ENCODE data around the gene FAM120C. TPM values are rescaled to one million over a fixed set of nuclear protein-coding genes. Genes with fewer than 3 reads are reported as not detected.

The FAM120C gene
- total RNA-seq, 1 experiment from 2014 or later: 6.1 TPM

DNA sequence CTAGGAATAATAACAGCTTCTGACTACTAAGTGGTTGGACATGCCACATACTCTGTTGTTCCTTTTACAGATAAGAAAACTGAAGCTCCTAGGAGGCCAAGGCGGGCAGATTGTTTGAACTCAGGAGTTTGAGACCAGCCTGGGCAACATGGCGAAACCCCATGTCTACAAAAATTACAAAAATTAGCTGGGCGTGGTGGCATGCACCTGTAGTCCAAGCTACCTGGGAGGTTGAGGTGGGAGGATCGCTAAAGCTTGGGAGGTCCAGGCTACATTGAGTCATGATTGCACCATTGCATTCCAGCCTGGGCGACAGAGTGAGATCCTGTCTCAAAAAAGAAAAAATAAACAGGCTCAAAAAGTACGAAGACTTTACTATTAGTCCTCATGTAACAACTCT lies 108.2 kb downstream of the FAM120C start:
- ChIA-PET CTCF (no interaction called here), RAD21 (ENCODE audit: low non-redundant PET in 1 of 2, low total read pairs in 2 of 2, uncharacterized antibody in 2 of 2, unreplicated experiment in 2 of 2) (no interaction called here), POLR2A (no interaction called here)
- Histone ChIP-seq H3K79me2 (ENCODE audit: insufficient read depth, low read length) (no peaks in the 10 kb centered on the region), H3K27me3 (ENCODE audit: insufficient read depth, low read length) (no peaks in the 10 kb centered on the region), H3K4me1 (ENCODE audit: control insufficient read depth in 1 of 2, insufficient read depth in 2 of 2, low read length in 2 of 2) (peaks cover 0 to 10% of the 10 kb centered on the region in 2 experiments; a peak in 1 of 4 replicates), H2AFZ (ENCODE audit: low read depth, low read length, poor library complexity, severe bottlenecking) (no peak overlapping the region), H3K9ac (ENCODE audit: low read length) (no peak overlapping the region), H3K27ac (ENCODE audit: low read depth, low read length) (no peak overlapping the region), H3K4me3 (replicated peaks in 1 of 2; ENCODE audit: low read depth in 1 of 2, low read length in 2 of 2) (no peak overlapping the region), H3K9me3 (ENCODE audit: control insufficient read depth in 1 of 2, insufficient read depth in 1 of 2, low read depth in 1 of 2, low read length in 2 of 2) (no peaks in the 10 kb centered on the region), H3K36me3 (ENCODE audit: control insufficient read depth in 1 of 2, insufficient read depth in 2 of 2, low read length in 2 of 2) (no peaks in the 10 kb centered on the region), H3K9me2 (ENCODE audit: insufficient read depth) (no peaks in the 10 kb centered on the region), H4K20me1 (ENCODE audit: insufficient read depth) (no peaks in the 10 kb centered on the region), H3K4me2 (ENCODE audit: low read length) (no peak overlapping the region)
- no TSS peak for BruUV-seq (replicated peaks)
- DNase-seq (ENCODE audit: low read depth, low spot score): no peak
- intact Hi-C loops (cut with micrococcal nuclease): no loop called here
- no peak for TF ChIP-seq SP1 (IDR thresholded peaks at IDR 0.05; ENCODE audit: low read depth)
- TF ChIP-seq POLR2AphosphoS5 (IDR thresholded peaks at IDR 0.05; ENCODE audit: low read depth, low read length): no peak
- TF ChIP-seq, protein P1, sequence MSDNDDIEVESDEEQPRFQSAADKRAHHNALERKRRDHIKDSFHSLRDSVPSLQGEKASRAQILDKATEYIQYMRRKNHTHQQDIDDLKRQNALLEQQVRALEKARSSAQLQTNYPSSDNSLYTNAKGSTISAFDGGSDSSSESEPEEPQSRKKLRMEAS (IDR thresholded peaks at IDR 0.05): no peak
- no peak for TF ChIP-seq YY1 (IDR thresholded peaks at IDR 0.05; ENCODE audit: extremely low read depth, insufficient replicate concordance, low read depth, low read length)
- TF ChIP-seq ZNF274 (IDR thresholded peaks at IDR 0.05; ENCODE audit: low read depth, low read length): no peak
- TF ChIP-seq, protein P2, sequence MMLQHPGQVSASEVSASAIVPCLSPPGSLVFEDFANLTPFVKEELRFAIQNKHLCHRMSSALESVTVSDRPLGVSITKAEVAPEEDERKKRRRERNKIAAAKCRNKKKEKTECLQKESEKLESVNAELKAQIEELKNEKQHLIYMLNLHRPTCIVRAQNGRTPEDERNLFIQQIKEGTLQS (IDR thresholded peaks at IDR 0.05): no peak
- TF ChIP-seq ELF1 (IDR thresholded peaks at IDR 0.05; ENCODE audit: borderline replicate concordance, low read depth): no peak
- TF ChIP-seq RAD21 (IDR thresholded peaks at IDR 0.05; ENCODE audit: low read depth): no peak
- no peak for TF ChIP-seq ZFX (IDR thresholded peaks at IDR 0.05)
- ATAC-seq: no peak

DNA sequence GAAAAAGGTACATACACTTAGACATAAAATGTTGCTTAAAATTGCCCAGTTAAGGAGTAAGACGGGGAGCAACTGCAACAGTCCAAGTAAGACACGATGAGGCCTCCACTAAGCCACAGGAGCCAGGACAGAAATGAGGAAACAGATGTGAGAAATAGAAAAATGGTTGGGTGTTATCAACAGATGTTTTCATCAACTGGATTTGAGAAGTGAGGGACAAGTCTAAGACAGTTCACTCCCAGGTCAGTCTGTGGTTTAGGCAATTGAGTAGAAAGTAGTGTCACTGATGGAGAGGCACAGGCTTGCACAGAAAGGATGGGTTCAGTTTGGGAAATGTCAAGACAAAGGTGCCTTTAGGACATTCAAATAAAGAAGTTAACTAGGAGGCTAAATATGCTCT lies 115.3 kb downstream of the FAM120C start:
- H3K9me2 ChIP-seq (ENCODE audit: insufficient read depth): no peaks in the 10 kb centered on the region
- ChIA-PET POLR2A (no interaction called here), RAD21 (ENCODE audit: low non-redundant PET in 1 of 2, low total read pairs in 2 of 2, uncharacterized antibody in 2 of 2, unreplicated experiment in 2 of 2) (no interaction called here), CTCF (no interaction called here)
- no peak overlapping the region for H2AFZ ChIP-seq (ENCODE audit: low read depth, low read length, poor library complexity, severe bottlenecking)
- no TSS peak for BruUV-seq (replicated peaks)
- H3K79me2 ChIP-seq (ENCODE audit: insufficient read depth, low read length): no peaks in the 10 kb centered on the region
- ATAC-seq (no peak), DNase-seq (ENCODE audit: low read depth, low spot score) (no peak)
- no peaks in the 10 kb centered on the region for H4K20me1 ChIP-seq (ENCODE audit: insufficient read depth)
- no peaks in the 10 kb centered on the region for H3K9me3 ChIP-seq (ENCODE audit: control insufficient read depth in 1 of 2, insufficient read depth in 1 of 2, low read depth in 1 of 2, low read length in 2 of 2)
- H3K9ac ChIP-seq (ENCODE audit: low read length): no peak overlapping the region
- no peaks in the 10 kb centered on the region for H3K4me1 ChIP-seq (ENCODE audit: control insufficient read depth in 1 of 2, insufficient read depth in 2 of 2, low read length in 2 of 2)
- no peak overlapping the region for H3K4me2 ChIP-seq (ENCODE audit: low read length)
- intact Hi-C loops (cut with micrococcal nuclease): no loop called here
- H3K27ac ChIP-seq (ENCODE audit: low read depth, low read length): no peak overlapping the region
- H3K4me3 ChIP-seq (replicated peaks in 1 of 2; ENCODE audit: low read depth in 1 of 2, low read length in 2 of 2): no peak overlapping the region
- H3K27me3 ChIP-seq (ENCODE audit: insufficient read depth, low read length): no peaks in the 10 kb centered on the region
- no peaks in the 10 kb centered on the region for H3K36me3 ChIP-seq (ENCODE audit: control insufficient read depth in 1 of 2, insufficient read depth in 2 of 2, low read length in 2 of 2)
- TF ChIP-seq FOSL1 (IDR thresholded peaks at IDR 0.05; ENCODE audit: low read depth) (no peak), POLR2AphosphoS5 (IDR thresholded peaks at IDR 0.05; ENCODE audit: low read depth, low read length) (no peak), YY1 (IDR thresholded peaks at IDR 0.05; ENCODE audit: extremely low read depth, insufficient replicate concordance, low read depth, low read length) (no peak), EZH2 (IDR thresholded peaks at IDR 0.05) (no peak), JUND (IDR thresholded peaks at IDR 0.05) (no peak), ZNF274 (IDR thresholded peaks at IDR 0.05; ENCODE audit: low read depth, low read length) (no peak), SRF (IDR thresholded peaks at IDR 0.05; ENCODE audit: low read depth) (no peak), POLR2A (IDR thresholded peaks at IDR 0.05; ENCODE audit: borderline replicate concordance, extremely low read depth, insufficient read depth, insufficient read length) (no peak)
- TF ChIP-seq, protein P1 (IDR thresholded peaks at IDR 0.05): no peak
- TF ChIP-seq, protein P3, sequence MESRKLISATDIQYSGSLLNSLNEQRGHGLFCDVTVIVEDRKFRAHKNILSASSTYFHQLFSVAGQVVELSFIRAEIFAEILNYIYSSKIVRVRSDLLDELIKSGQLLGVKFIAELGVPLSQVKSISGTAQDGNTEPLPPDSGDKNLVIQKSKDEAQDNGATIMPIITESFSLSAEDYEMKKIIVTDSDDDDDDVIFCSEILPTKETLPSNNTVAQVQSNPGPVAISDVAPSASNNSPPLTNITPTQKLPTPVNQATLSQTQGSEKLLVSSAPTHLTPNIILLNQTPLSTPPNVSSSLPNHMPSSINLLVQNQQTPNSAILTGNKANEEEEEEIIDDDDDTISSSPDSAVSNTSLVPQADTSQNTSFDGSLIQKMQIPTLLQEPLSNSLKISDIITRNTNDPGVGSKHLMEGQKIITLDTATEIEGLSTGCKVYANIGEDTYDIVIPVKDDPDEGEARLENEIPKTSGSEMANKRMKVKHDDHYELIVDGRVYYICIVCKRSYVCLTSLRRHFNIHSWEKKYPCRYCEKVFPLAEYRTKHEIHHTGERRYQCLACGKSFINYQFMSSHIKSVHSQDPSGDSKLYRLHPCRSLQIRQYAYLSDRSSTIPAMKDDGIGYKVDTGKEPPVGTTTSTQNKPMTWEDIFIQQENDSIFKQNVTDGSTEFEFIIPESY (IDR thresholded peaks at IDR 0.05; ENCODE audit: extremely low read depth, insufficient replicate concordance, low read length): no peak
- TF ChIP-seq, protein P4, sequence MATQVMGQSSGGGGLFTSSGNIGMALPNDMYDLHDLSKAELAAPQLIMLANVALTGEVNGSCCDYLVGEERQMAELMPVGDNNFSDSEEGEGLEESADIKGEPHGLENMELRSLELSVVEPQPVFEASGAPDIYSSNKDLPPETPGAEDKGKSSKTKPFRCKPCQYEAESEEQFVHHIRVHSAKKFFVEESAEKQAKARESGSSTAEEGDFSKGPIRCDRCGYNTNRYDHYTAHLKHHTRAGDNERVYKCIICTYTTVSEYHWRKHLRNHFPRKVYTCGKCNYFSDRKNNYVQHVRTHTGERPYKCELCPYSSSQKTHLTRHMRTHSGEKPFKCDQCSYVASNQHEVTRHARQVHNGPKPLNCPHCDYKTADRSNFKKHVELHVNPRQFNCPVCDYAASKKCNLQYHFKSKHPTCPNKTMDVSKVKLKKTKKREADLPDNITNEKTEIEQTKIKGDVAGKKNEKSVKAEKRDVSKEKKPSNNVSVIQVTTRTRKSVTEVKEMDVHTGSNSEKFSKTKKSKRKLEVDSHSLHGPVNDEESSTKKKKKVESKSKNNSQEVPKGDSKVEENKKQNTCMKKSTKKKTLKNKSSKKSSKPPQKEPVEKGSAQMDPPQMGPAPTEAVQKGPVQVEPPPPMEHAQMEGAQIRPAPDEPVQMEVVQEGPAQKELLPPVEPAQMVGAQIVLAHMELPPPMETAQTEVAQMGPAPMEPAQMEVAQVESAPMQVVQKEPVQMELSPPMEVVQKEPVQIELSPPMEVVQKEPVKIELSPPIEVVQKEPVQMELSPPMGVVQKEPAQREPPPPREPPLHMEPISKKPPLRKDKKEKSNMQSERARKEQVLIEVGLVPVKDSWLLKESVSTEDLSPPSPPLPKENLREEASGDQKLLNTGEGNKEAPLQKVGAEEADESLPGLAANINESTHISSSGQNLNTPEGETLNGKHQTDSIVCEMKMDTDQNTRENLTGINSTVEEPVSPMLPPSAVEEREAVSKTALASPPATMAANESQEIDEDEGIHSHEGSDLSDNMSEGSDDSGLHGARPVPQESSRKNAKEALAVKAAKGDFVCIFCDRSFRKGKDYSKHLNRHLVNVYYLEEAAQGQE (IDR thresholded peaks at IDR 0.05; ENCODE audit: low read depth): no peak
